ENCODE measurements around the gene TMEM43. TPM values are rescaled to one million over a fixed set of nuclear protein-coding genes. Genes with fewer than 3 reads are reported as not detected.
A peak's percentile ranks its signal among the peaks of the same experiment; 100 is the strongest.

Gene TMEM43
- total and polyA plus RNA-seq, 10 of the 15 experiments (the other 5 are each of a cell fraction or from before 2014, with no cell fraction given): 7.2 to 33.0 (median 18.5) TPM

- no peak overlapping the region for H3K27ac ChIP-seq (ENCODE audit: control insufficient read depth, insufficient read depth)
- intact Hi-C loops (cut with micrococcal nuclease; ENCODE audit: unreplicated experiment): no loop called here
- no peak overlapping the region for H3K9ac ChIP-seq (ENCODE audit: control insufficient read depth, insufficient read depth, low read length)
- H3K4me2 ChIP-seq (ENCODE audit: control insufficient read depth, insufficient read depth): no peak overlapping the region
- H3K36me3 ChIP-seq (ENCODE audit: control insufficient read depth in 2 of 2, insufficient read depth in 2 of 2, low read length in 1 of 2): peaks cover 4 to 18% of the 10 kb centered on the region in 2 experiments; a peak in 3 of 4 replicates
- no peak overlapping the region for H2AFZ ChIP-seq (ENCODE audit: control insufficient read depth, low read depth, low read length)
- SMC1A ChIA-PET (ENCODE audit: uncharacterized antibody, unreplicated experiment): no interaction called here
- H3K27me3 ChIP-seq (replicated peaks in 1 of 2; ENCODE audit: control insufficient read depth in 2 of 2, insufficient read depth in 2 of 2, low read length in 1 of 2): no peaks in the 10 kb centered on the region
- no peak overlapping the region for H3K4me3 ChIP-seq
- ATAC-seq (no peak), FAIRE-seq (no peak), DNase-seq (ENCODE audit: low read depth, low spot score) (no peak)
- POLR2A ChIA-PET: interaction anchor here (1.1 kb wide), 1 partner anchor 14 kb away, joined by 4 read pairs; the partner anchor contains the start of genes CHCHD4 and TMEM43
- H4K20me1 ChIP-seq (ENCODE audit: control insufficient read depth, insufficient read depth): no peaks in the 10 kb centered on the region
- H3K9me3 ChIP-seq (replicated peaks; ENCODE audit: control insufficient read depth, insufficient read depth, low read length): no peaks in the 10 kb centered on the region
- peaks cover 4% of the 10 kb centered on the region for H3K4me1 ChIP-seq (ENCODE audit: control insufficient read depth, insufficient read depth, low read length)
- no peak for TF ChIP-seq SRF (IDR thresholded peaks at IDR 0.05; ENCODE audit: low read depth in 2 of 2, low read length in 2 of 2)
- TF ChIP-seq CHD4 (IDR thresholded peaks at IDR 0.05): no peak
- peak; percentile 12; the same call in 1 of the 2 replicates for TF ChIP-seq POLR2A (IDR thresholded peaks at IDR 0.05; ENCODE audit: low read depth, low read length)
- no peak for TF ChIP-seq CEBPB (IDR thresholded peaks at IDR 0.05; ENCODE audit: borderline replicate concordance in 1 of 2, low read depth in 2 of 2, low read length in 2 of 2)
- no peak for TF ChIP-seq ASH2L (IDR thresholded peaks at IDR 0.05; ENCODE audit: borderline replicate concordance, low read depth)
- no peak for TF ChIP-seq EED (IDR thresholded peaks at IDR 0.05; ENCODE audit: low read depth)
- in situ Hi-C loops (cut with MboI): no loop called here
- CTCF ChIA-PET: no interaction called here
- WGBS (ENCODE audit: insufficient coverage, insufficient replicate concordance, low lambda C conversion rate, missing lambda C conversion rate): 83% methylated on average over 14 of the region's 14 CpGs
- no TSS peak for BruUV-seq (replicated peaks)
- RAD21 ChIA-PET (ENCODE audit: unreplicated experiment): no interaction called here
- H3K79me2 ChIP-seq (ENCODE audit: control insufficient read depth, insufficient read depth, low read length): no peaks in the 10 kb centered on the region
Observed at GRCh38 chr3:14138878-14139655, 14.2 kb downstream of the TMEM43 start.

GRCh38 chr3:14139771-14140170, 14.9 kb downstream of the TMEM43 start:
- intact Hi-C loops (cut with micrococcal nuclease; ENCODE audit: unreplicated experiment): no loop called here

More at GRCh38 chr3:14139771-14140170, 14.9 kb downstream of the TMEM43 start:
- H3K4me1 ChIP-seq (ENCODE audit: control insufficient read depth, insufficient read depth, low read length): peaks cover 11% of the 10 kb centered on the region
- ChIA-PET SMC1A (ENCODE audit: uncharacterized antibody, unreplicated experiment) (no interaction called here), CTCF (no interaction called here), POLR2A (interaction anchor here (1.1 kb wide), 1 partner anchor 15 kb away, joined by 4 read pairs; the partner anchor contains the start of genes CHCHD4 and TMEM43), RAD21 (ENCODE audit: unreplicated experiment) (no interaction called here)
- TF ChIP-seq TBL1XR1 (IDR thresholded peaks at IDR 0.05; ENCODE audit: low read depth, low read length) (no peak), POLR2A (IDR thresholded peaks at IDR 0.05; ENCODE audit: low read depth, low read length) (peak; percentile 18; the same call in 1 of the 2 replicates)
- H3K9ac ChIP-seq (ENCODE audit: control insufficient read depth, insufficient read depth, low read length): no peak overlapping the region
- in situ Hi-C loops (cut with MboI): no loop called here
- H3K27me3 ChIP-seq (replicated peaks in 1 of 2; ENCODE audit: control insufficient read depth in 2 of 2, insufficient read depth in 2 of 2, low read length in 1 of 2): no peaks in the 10 kb centered on the region
- H4K20me1 ChIP-seq (ENCODE audit: control insufficient read depth, insufficient read depth): no peaks in the 10 kb centered on the region
- DNase-seq (ENCODE audit: low read depth, low spot score) (no peak), FAIRE-seq (no peak), ATAC-seq (no peak)
- WGBS (ENCODE audit: insufficient coverage, insufficient replicate concordance, low lambda C conversion rate, missing lambda C conversion rate): 89% methylated on average over 5 of the region's 5 CpGs
- H2AFZ ChIP-seq (ENCODE audit: control insufficient read depth, low read depth, low read length): no peak overlapping the region
- no peak overlapping the region for H3K27ac ChIP-seq (ENCODE audit: control insufficient read depth, insufficient read depth)
- no TSS peak for BruUV-seq (replicated peaks)
- no peaks in the 10 kb centered on the region for H3K9me3 ChIP-seq (replicated peaks; ENCODE audit: control insufficient read depth, insufficient read depth, low read length)
- H3K4me3 ChIP-seq: no peak overlapping the region
- no peaks in the 10 kb centered on the region for H3K79me2 ChIP-seq (ENCODE audit: control insufficient read depth, insufficient read depth, low read length)
- H3K36me3 ChIP-seq (ENCODE audit: control insufficient read depth in 2 of 2, insufficient read depth in 2 of 2, low read length in 1 of 2): peaks cover 4 to 12% of the 10 kb centered on the region in 2 experiments; a peak in 3 of 4 replicates
- no peak overlapping the region for H3K4me2 ChIP-seq (ENCODE audit: control insufficient read depth, insufficient read depth)
